ENCODE data around the gene ELOVL2. TPM values are rescaled to one million over a fixed set of nuclear protein-coding genes. Genes with fewer than 3 reads are reported as not detected.

Gene ELOVL2
- polyA plus RNA-seq, 3 donors, result not detected

DNA sequence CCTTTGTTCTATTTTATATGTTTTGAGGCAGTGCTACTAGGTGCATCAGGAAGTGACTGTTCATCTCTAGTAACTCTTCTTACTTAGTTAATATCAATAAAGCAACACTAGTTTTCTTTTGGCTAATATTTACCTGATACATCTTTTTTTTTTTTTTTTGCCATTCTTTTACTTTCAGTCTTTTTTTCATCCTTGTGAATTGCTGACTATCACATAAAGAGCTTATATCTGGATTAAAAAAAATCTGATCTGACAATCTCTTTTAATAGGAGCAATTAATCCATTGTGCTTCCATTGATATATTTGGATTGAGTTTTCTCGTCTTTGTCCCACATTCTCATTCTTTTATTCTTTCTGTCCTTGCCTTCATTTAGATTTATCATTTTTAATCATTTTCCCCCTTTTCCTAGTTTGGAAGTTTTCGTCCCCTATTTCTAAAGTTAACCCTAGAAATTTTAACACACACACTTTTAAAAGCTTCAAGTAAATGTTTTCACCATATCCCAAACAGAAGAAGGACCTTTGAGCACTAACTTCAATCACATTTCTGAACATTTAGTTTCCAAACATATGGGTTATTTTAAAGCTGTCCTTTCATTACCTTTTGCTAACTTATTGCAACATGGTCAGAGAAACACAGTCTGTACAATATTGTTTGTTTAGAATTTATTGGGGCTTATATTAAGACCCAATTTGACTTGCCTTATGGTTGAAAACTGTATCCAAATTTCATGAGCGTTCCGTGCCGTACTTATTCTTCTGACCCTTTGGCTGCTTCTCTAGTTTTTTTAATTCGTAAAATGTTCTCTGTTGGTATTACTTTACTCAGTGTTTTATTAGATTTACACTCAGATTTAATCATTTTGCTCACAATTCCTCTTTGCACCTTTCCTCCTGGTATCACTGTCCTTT is 94.3 kb downstream of the ELOVL2 start:
- Mint-ChIP-seq H3K27me3 (ENCODE audit: low read depth in 3 of 3) (peaks cover 0 to 9% (median 4%) of the 10 kb centered on the region in 3 donors), H3K9me3 (peaks cover 0 to 2% (median 0%) of the 10 kb centered on the region in 7 donors), H3K4me3 (no peak overlapping the region), H3K27ac (no peak overlapping the region), H3K4me1 (no peaks in the 10 kb centered on the region), H3K36me3 (no peaks in the 10 kb centered on the region)
- H2AFZ ChIP-seq (ENCODE audit: insufficient read depth, low read depth, low read length, poor library complexity, severe bottlenecking), result no peak overlapping the region
- no peaks in the 10 kb centered on the region for H3K9me3 ChIP-seq (replicated peaks in 1 of 2; ENCODE audit: control insufficient read depth in 1 of 2, insufficient read depth in 1 of 2, low read length in 2 of 2)
- H4K20me1 ChIP-seq (ENCODE audit: insufficient read depth, low read length), result no peaks in the 10 kb centered on the region
- no peak for DNase-seq
- no CpG with 5 or more reads among the region's 6 CpGs for WGBS (ENCODE audit: insufficient coverage)
- H3K79me2 ChIP-seq (ENCODE audit: insufficient read depth, low read length), result no peaks in the 10 kb centered on the region
- H3K9ac ChIP-seq (ENCODE audit: insufficient read depth, low read length, poor library complexity, severe bottlenecking), result no peak overlapping the region
- no peaks in the 10 kb centered on the region for H3K4me1 ChIP-seq (ENCODE audit: control insufficient read depth in 1 of 2, insufficient read depth in 2 of 2, low read length in 2 of 2)
- intact Hi-C loops (cut with micrococcal nuclease), result loop anchor here in 1 of 2 donors (10.0 kb wide), 2 partner anchors 545 to 625 kb away; no protein-coding TSS in a partner anchor
- no peaks in the 10 kb centered on the region for H3K27me3 ChIP-seq (ENCODE audit: control insufficient read depth in 2 of 2, insufficient read depth in 2 of 2, low read length in 2 of 2)
- H3K36me3 ChIP-seq (replicated peaks in 1 of 2; ENCODE audit: control insufficient read depth in 1 of 2, insufficient read depth in 2 of 2, low read length in 2 of 2), result no peaks in the 10 kb centered on the region
- no peak overlapping the region for H3K4me3 ChIP-seq (replicated peaks in 1 of 3; ENCODE audit: low read depth in 2 of 3, low read length in 3 of 3)
- TF ChIP-seq, protein P1, sequence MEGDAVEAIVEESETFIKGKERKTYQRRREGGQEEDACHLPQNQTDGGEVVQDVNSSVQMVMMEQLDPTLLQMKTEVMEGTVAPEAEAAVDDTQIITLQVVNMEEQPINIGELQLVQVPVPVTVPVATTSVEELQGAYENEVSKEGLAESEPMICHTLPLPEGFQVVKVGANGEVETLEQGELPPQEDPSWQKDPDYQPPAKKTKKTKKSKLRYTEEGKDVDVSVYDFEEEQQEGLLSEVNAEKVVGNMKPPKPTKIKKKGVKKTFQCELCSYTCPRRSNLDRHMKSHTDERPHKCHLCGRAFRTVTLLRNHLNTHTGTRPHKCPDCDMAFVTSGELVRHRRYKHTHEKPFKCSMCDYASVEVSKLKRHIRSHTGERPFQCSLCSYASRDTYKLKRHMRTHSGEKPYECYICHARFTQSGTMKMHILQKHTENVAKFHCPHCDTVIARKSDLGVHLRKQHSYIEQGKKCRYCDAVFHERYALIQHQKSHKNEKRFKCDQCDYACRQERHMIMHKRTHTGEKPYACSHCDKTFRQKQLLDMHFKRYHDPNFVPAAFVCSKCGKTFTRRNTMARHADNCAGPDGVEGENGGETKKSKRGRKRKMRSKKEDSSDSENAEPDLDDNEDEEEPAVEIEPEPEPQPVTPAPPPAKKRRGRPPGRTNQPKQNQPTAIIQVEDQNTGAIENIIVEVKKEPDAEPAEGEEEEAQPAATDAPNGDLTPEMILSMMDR (IDR thresholded peaks at IDR 0.05), result no peak
- no peak overlapping the region for H3K27ac ChIP-seq (ENCODE audit: low read depth in 1 of 2, low read length in 2 of 2)
- H3K4me2 ChIP-seq (replicated peaks; ENCODE audit: extremely low read depth, low read length, poor library complexity, severe bottlenecking), result no peak overlapping the region

DNA sequence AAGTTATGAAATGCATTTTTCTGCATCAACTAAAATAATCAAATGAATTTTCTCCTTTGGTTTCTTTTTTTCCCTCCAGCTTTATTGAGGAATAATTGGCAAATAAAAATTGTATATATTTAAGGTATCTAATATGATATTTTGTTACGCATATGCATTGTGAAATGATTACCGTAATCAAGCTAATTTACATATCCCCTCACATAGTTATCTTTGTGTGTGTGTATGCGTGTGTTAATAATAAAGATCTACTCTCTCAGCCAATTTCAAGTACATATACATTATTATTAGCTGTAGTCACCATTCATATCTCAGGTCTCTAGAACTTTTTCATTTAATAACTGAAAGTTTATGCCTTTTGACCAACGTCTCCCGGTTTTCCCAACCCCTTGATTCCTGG is 96.1 kb downstream of the ELOVL2 start:
- H3K27me3 ChIP-seq (ENCODE audit: control insufficient read depth in 2 of 2, insufficient read depth in 2 of 2, low read length in 2 of 2), result no peaks in the 10 kb centered on the region
- H3K79me2 ChIP-seq (ENCODE audit: insufficient read depth, low read length), result no peaks in the 10 kb centered on the region
- no peaks in the 10 kb centered on the region for H3K9me3 ChIP-seq (replicated peaks in 1 of 2; ENCODE audit: control insufficient read depth in 1 of 2, insufficient read depth in 1 of 2, low read length in 2 of 2)
- H2AFZ ChIP-seq (ENCODE audit: insufficient read depth, low read depth, low read length, poor library complexity, severe bottlenecking), result no peak overlapping the region
- Mint-ChIP-seq H3K9me3 (peaks cover 0 to 2% (median 0%) of the 10 kb centered on the region in 7 donors), H3K4me3 (no peak overlapping the region), H3K4me1 (no peaks in the 10 kb centered on the region), H3K36me3 (no peaks in the 10 kb centered on the region), H3K27ac (no peak overlapping the region), H3K27me3 (ENCODE audit: low read depth in 3 of 3) (peaks cover 0 to 12% (median 4%) of the 10 kb centered on the region in 3 donors)
- H4K20me1 ChIP-seq (ENCODE audit: insufficient read depth, low read length), result no peaks in the 10 kb centered on the region
- H3K9ac ChIP-seq (ENCODE audit: insufficient read depth, low read length, poor library complexity, severe bottlenecking), result no peak overlapping the region
- DNase-seq, result no peak
- H3K4me2 ChIP-seq (replicated peaks; ENCODE audit: extremely low read depth, low read length, poor library complexity, severe bottlenecking), result no peak overlapping the region
- H3K4me3 ChIP-seq (replicated peaks in 1 of 3; ENCODE audit: low read depth in 2 of 3, low read length in 3 of 3), result no peak overlapping the region
- H3K27ac ChIP-seq (ENCODE audit: low read depth in 1 of 2, low read length in 2 of 2), result no peak overlapping the region
- H3K4me1 ChIP-seq (ENCODE audit: control insufficient read depth in 1 of 2, insufficient read depth in 2 of 2, low read length in 2 of 2), result no peaks in the 10 kb centered on the region
- intact Hi-C loops (cut with micrococcal nuclease), result no loop called here
- no CpG with 5 or more reads among the region's 5 CpGs for WGBS (ENCODE audit: insufficient coverage)
- no peaks in the 10 kb centered on the region for H3K36me3 ChIP-seq (replicated peaks in 1 of 2; ENCODE audit: control insufficient read depth in 1 of 2, insufficient read depth in 2 of 2, low read length in 2 of 2)
- TF ChIP-seq, protein P1 (IDR thresholded peaks at IDR 0.05), result no peak
